Endothelial cell of umbilical vein (primary cell): Measurements from ENCODE around the gene KCNV2. TPM values are rescaled to one million over a fixed set of nuclear protein-coding genes. Genes with fewer than 3 reads are reported as not detected.

ENCODE experiments used
- BruUV-seq: library from RNA; stranded (reverse); fragments of 400-500 nt; replicated peaks from 2 replicates; lab custom pipeline; 2021; lab: Mats Ljungman, UMichigan
- CTCF ChIA-PET: fragments of 300-600, 350-600 bp; sonication (Branson Sonifier 250); formaldehyde crosslinking; loops from one replicate; lab custom pipeline; 2021; ENCODE audit warnings: antibody characterized with exemption, inconsistent platforms; lab: Charles Lee
- POLR2A ChIA-PET: fragments of 300-600, 350-600 bp; sonication (Branson Sonifier 250); formaldehyde crosslinking; loops from one replicate; lab custom pipeline; 2021; ENCODE audit warnings: antibody characterized with exemption, inconsistent platforms; lab: Charles Lee
- DNase-seq: peaks from one replicate; pipeline ENCODE4 v3.0.0-alpha.2; 2011; ENCODE audit warnings: low read depth, low spot score
- FAIRE-seq: peaks from 2 replicates; lab custom pipeline; 2011; peaks lifted over from hg19 to GRCh38; lab: Jason Lieb, UNC
- H2AFZ ChIP-seq: 2 replicates; pipeline ENCODE4 v1.6.0; 2012; ENCODE audit warnings: low read depth, low read length, control low read depth, inconsistent platforms
- H3K27ac ChIP-seq: 2 replicates; pipeline ENCODE4 v1.5.1; 2011; ENCODE audit warnings: low read depth, mild to moderate bottlenecking, control low read depth, low read length, moderate library complexity; ENCODE audit not compliant: insufficient read depth
- H3K27me3 ChIP-seq, 2 experiments: 2 replicates each; pipeline versions ENCODE4 v1.6.0 to v1.6.1; 2011; ENCODE audit warnings: low read length in 2 of 2, mixed read lengths in 1 of 2; ENCODE audit not compliant: control insufficient read depth in 2 of 2, insufficient read depth in 2 of 2
- H3K36me3 ChIP-seq, 2 experiments: 2 replicates in 1 of 2; 3 replicates in 1 of 2; pipeline ENCODE4 v1.5.1; 2011; ENCODE audit warnings: low read length in 2 of 2, mild to moderate bottlenecking in 1 of 2, moderate library complexity in 1 of 2; ENCODE audit not compliant: control insufficient read depth in 2 of 2, insufficient read depth in 2 of 2; ENCODE audit errors: extremely low read depth in 1 of 2
- H3K4me1 ChIP-seq: 3 replicates; pipeline ENCODE4 v1.5.1; 2011; ENCODE audit warnings: mild to moderate bottlenecking, low read length; ENCODE audit not compliant: control insufficient read depth, insufficient read depth; ENCODE audit errors: extremely low read depth
- H3K4me2 ChIP-seq: 2 replicates; pipeline ENCODE4 v1.6.1; 2011; ENCODE audit warnings: low read length, control low read depth, mixed read lengths; ENCODE audit not compliant: insufficient read depth
- H3K4me3 ChIP-seq, 3 experiments: fragments of 200-600 bp in 1 of 3; sonication (generic), shearing (Covaris generic) in 1 of 3; replicated peaks in 1 of 3; 2 replicates each; pipeline ENCODE4 v1.5.1; 2011 to 2016; ENCODE audit warnings: control low read depth in 3 of 3, low read length in 3 of 3, mild to moderate bottlenecking in 2 of 3, inconsistent platforms in 1 of 3, low read depth in 1 of 3, moderate library complexity in 1 of 3; ENCODE audit not compliant: insufficient read depth in 1 of 3
- H3K79me2 ChIP-seq: 2 replicates; pipeline ENCODE4 v1.6.0; 2012; ENCODE audit warnings: low read length, inconsistent platforms; ENCODE audit not compliant: control insufficient read depth, insufficient read depth
- H3K9ac ChIP-seq: replicated peaks from 2 replicates; pipeline ENCODE3; 2011; ENCODE audit warnings: low read length, control low read depth; ENCODE audit not compliant: insufficient read depth; ENCODE audit errors: extremely low read depth
- H3K9me1 ChIP-seq: replicated peaks from 3 replicates; pipeline ENCODE4 v1.6.0; 2011; ENCODE audit warnings: mild to moderate bottlenecking, low read length; ENCODE audit not compliant: control insufficient read depth, insufficient read depth; ENCODE audit errors: extremely low read depth
- H3K9me3 ChIP-seq: replicated peaks from 2 replicates; pipeline ENCODE4 v1.5.1; 2012; ENCODE audit warnings: low read length, inconsistent platforms; ENCODE audit not compliant: control insufficient read depth, insufficient read depth
- H4K20me1 ChIP-seq: replicated peaks from 2 replicates; pipeline ENCODE3; 2011; ENCODE audit warnings: mild to moderate bottlenecking, low read length; ENCODE audit not compliant: control insufficient read depth, insufficient read depth; ENCODE audit errors: extremely low read depth
- EZH2 ChIP-seq: IDR thresholded peaks from 2 replicates; pipeline ENCODE4 v1.6.1; 2012; ENCODE audit warnings: borderline replicate concordance, low read depth, mild to moderate bottlenecking, moderate library complexity, low read length, inconsistent platforms; ENCODE audit not compliant: severe bottlenecking
- FOS ChIP-seq: IDR thresholded peaks from 2 replicates; pipeline ENCODE4 v1.6.1; 2011; ENCODE audit warnings: mild to moderate bottlenecking, low read length, moderate library complexity, borderline replicate concordance; ENCODE audit not compliant: insufficient read depth
- GATA2 ChIP-seq: IDR thresholded peaks from 2 replicates; pipeline ENCODE4 v1.7.0; 2011; ENCODE audit warnings: low read depth, mild to moderate bottlenecking, moderate library complexity, mixed read lengths, low read length; ENCODE audit not compliant: insufficient read length, insufficient read depth
- JUN ChIP-seq: IDR thresholded peaks from 2 replicates; pipeline ENCODE4 v1.6.1; 2011; ENCODE audit warnings: borderline replicate concordance, low read depth; ENCODE audit not compliant: insufficient read length, insufficient read depth
- MYC ChIP-seq: IDR thresholded peaks from one replicate; pipeline ENCODE4 v1.6.1; 2011; ENCODE audit warnings: mild to moderate bottlenecking, low read depth, low read length
- POLR2A ChIP-seq: IDR thresholded peaks from 2 replicates; pipeline ENCODE4 v1.6.1; 2012; ENCODE audit warnings: low read depth, mild to moderate bottlenecking, control low read depth, low read length
- POLR2AphosphoS5 ChIP-seq: IDR thresholded peaks from 2 replicates; pipeline ENCODE4 v1.6.1; 2012; ENCODE audit warnings: low read depth, mild to moderate bottlenecking, control low read depth, low read length, moderate library complexity; ENCODE audit not compliant: insufficient read depth
- dilution Hi-C: fragments of 300-500 bp; cut with MboI; formaldehyde crosslinking; loops from one replicate; pipeline ENCODE4 v1.15.0; 2019; ENCODE audit warnings: low sequenced_read_pairs; ENCODE audit not compliant: extremely low pct_ligation_motif_present
- intact Hi-C: fragments of 100-400 bp; cut with micrococcal nuclease; formaldehyde crosslinking; loops from one replicate; pipeline ENCODE4 v1.10.0; 2022
- polyA plus RNA-seq, 4 experiments: library from polyadenylated mRNA; depleted of rRNA in 3 of 4; stranded (reverse) in 3 of 4; unstranded in 1 of 4; fragments of >200 nt; gene quantifications; 2 replicates each; pipeline versions ENCODE4 v1.2.1 to v1.2.3, GENCODE V29; 2011 to 2012; ENCODE audit warnings: missing spikeins in 1 of 4
- total RNA-seq: library from RNA; stranded (reverse); gene quantifications from 2 replicates; pipeline ENCODE4 v1.2.3, GENCODE V29; 2021
- TF ChIP-seq, protein P1 (sequence below): IDR thresholded peaks from 2 replicates; pipeline ENCODE4 v1.6.1; 2011; ENCODE audit not compliant: insufficient read depth, insufficient read length
- TF ChIP-seq, protein P2 (sequence below), 2 donors: IDR thresholded peaks; 1 replicate in 1 of 2; 2 replicates in 1 of 2; pipeline ENCODE4 v1.5.1; 2011; ENCODE audit warnings: low read length in 2 of 2, mild to moderate bottlenecking in 2 of 2, moderate library complexity in 2 of 2, control low read depth in 1 of 2, inconsistent platforms in 1 of 2, low read depth in 1 of 2; ENCODE audit not compliant: insufficient read depth in 1 of 2; ENCODE audit errors: extremely low read depth in 1 of 2

Gene KCNV2
- total and polyA plus RNA-seq, 2 donors (not counting 3 experiments of a cell fraction or from before 2014, with no cell fraction given) = not detected

DNA sequence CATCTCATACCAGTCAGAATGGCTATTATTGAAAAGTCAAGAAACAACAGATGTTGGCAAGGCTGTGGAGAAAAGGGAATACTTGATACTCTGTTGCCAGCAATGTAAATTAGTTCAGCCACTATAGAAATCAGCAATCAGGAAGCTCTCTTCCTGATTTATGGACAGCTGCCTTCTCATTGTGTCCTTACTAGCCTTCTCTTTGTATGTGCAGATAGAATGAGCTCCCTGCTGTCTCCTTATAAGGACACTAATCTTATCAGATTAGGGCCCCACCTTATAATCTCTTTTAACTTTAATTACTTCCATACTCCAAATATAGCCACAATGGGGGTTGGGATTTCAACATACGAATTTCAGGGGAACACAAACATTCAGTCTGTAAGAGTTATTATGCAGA lies 38.0 kb downstream of the KCNV2 start:
- intact Hi-C loops = no loop called here
- CTCF ChIA-PET = interaction anchor here (1.3 kb wide), 1 partner anchor 13 kb away, joined by 3 read pairs; no protein-coding TSS in a partner anchor
- POLR2A ChIA-PET = no interaction called here

More for the DNA sequence above, 38.0 kb downstream of the KCNV2 start:
- no peak overlapping the region for H3K4me3 ChIP-seq
- FAIRE-seq (no peak), DNase-seq (no peak)
- H3K9ac ChIP-seq = no peak overlapping the region
- no peak overlapping the region for H3K4me2 ChIP-seq
- TF ChIP-seq FOS (no peak), GATA2 (no peak), POLR2AphosphoS5 (no peak), MYC (no peak), JUN (no peak), EZH2 (no peak), POLR2A (no peak)
- TF ChIP-seq, protein P1, sequence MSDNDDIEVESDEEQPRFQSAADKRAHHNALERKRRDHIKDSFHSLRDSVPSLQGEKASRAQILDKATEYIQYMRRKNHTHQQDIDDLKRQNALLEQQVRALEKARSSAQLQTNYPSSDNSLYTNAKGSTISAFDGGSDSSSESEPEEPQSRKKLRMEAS = no peak
- TF ChIP-seq, protein P2, sequence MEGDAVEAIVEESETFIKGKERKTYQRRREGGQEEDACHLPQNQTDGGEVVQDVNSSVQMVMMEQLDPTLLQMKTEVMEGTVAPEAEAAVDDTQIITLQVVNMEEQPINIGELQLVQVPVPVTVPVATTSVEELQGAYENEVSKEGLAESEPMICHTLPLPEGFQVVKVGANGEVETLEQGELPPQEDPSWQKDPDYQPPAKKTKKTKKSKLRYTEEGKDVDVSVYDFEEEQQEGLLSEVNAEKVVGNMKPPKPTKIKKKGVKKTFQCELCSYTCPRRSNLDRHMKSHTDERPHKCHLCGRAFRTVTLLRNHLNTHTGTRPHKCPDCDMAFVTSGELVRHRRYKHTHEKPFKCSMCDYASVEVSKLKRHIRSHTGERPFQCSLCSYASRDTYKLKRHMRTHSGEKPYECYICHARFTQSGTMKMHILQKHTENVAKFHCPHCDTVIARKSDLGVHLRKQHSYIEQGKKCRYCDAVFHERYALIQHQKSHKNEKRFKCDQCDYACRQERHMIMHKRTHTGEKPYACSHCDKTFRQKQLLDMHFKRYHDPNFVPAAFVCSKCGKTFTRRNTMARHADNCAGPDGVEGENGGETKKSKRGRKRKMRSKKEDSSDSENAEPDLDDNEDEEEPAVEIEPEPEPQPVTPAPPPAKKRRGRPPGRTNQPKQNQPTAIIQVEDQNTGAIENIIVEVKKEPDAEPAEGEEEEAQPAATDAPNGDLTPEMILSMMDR (IDR thresholded peaks at IDR 0.05; ENCODE audit: extremely low read depth in 1 of 2, insufficient read depth in 1 of 2, low read depth in 1 of 2, low read length in 2 of 2) = no peak
- no peaks in the 10 kb centered on the region for H3K9me3 ChIP-seq
- no peaks in the 10 kb centered on the region for H3K4me1 ChIP-seq
- H4K20me1 ChIP-seq = no peaks in the 10 kb centered on the region
- BruUV-seq = no TSS peak
- H3K27me3 ChIP-seq = no peaks in the 10 kb centered on the region
- no peak overlapping the region for H3K27ac ChIP-seq
- no peak overlapping the region for H2AFZ ChIP-seq
- dilution Hi-C loops = no loop called here
- H3K79me2 ChIP-seq = no peaks in the 10 kb centered on the region
- H3K9me1 ChIP-seq = no peaks in the 10 kb centered on the region
- no peaks in the 10 kb centered on the region for H3K36me3 ChIP-seq
